Astrocyte of the spinal cord (primary cell): Measurements from ENCODE around the gene EMILIN3.

Source experiments
- DNase-seq: peaks from one replicate; pipeline ENCODE4 v3.0.0; 2011; ENCODE audit warnings: low read depth, low spot score
- H3K4me3 ChIP-seq: 2 replicates; pipeline ENCODE4 v1.5.1; 2011; ENCODE audit warnings: low read depth, mild to moderate bottlenecking, low read length, moderate library complexity
- in situ Hi-C: cut with HindIII; loops from 2 replicates; pipeline ENCODE4 v1.10.0; 2017; ENCODE audit warnings: low sequenced_read_pairs
- TF ChIP-seq, protein P1 (sequence below): IDR thresholded peaks from 2 replicates; pipeline ENCODE4 v1.5.1; 2012; ENCODE audit warnings: low read depth, mild to moderate bottlenecking, low read length, inconsistent platforms

Gene EMILIN3

DNA sequence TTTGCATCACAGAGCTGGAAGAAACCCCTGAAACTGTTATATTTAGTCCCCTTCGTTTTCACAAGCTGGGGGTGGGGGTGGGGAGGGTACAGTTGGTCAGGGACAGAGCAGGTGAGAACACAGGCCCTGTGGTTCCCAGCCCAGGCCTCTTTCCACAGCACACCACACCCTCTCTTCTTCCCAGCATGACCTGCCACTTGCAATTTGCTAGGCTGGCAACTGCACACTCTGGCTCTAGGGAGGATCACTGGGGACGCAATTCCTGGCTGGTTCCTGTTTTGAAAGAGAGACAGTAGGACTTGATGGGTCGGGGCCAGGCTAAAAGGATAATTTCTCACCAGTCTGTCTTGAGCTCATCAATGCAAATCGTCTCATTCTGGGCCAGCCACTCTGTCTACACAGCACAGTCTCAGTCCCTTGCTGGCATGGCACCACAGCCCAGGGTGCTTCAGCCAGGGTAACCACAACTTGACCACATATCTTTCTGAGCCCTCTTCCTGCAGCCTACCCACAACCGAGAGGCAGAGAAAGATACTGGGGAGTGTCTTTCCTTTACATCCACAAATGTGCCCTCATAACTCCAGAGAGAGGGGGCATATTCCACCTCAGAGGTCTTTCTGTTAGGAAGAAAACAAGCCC lies 41.7 kb upstream of the EMILIN3 start:
- TF ChIP-seq, protein P1, sequence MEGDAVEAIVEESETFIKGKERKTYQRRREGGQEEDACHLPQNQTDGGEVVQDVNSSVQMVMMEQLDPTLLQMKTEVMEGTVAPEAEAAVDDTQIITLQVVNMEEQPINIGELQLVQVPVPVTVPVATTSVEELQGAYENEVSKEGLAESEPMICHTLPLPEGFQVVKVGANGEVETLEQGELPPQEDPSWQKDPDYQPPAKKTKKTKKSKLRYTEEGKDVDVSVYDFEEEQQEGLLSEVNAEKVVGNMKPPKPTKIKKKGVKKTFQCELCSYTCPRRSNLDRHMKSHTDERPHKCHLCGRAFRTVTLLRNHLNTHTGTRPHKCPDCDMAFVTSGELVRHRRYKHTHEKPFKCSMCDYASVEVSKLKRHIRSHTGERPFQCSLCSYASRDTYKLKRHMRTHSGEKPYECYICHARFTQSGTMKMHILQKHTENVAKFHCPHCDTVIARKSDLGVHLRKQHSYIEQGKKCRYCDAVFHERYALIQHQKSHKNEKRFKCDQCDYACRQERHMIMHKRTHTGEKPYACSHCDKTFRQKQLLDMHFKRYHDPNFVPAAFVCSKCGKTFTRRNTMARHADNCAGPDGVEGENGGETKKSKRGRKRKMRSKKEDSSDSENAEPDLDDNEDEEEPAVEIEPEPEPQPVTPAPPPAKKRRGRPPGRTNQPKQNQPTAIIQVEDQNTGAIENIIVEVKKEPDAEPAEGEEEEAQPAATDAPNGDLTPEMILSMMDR: no peak
- no peak overlapping the region for H3K4me3 ChIP-seq
- DNase-seq: no peak
- in situ Hi-C loops: no loop called here

DNA sequence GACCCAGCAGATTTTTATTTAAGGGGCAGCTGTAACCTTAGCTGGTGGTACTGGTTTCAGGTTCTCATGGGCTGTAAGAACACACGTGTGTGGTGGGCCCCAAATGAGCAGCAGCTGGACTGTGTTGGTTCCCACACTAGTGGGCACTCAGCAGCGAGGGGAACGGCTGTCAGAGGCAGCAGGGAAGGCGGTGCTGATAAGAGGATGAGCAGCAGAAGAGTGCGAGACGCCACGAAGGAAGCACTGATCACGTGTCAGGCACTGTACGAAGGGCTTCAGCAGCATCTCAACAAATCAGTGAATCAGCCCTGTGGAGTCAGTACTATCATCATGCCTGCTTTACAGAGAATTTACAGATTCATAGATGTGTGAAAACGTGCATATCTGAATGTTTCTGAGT lies 41.0 kb upstream of the EMILIN3 start:
- TF ChIP-seq, protein P1: no peak
- H3K4me3 ChIP-seq: no peak overlapping the region
- in situ Hi-C loops: no loop called here
- no peak for DNase-seq

- in situ Hi-C loops: no loop called here
- TF ChIP-seq, protein P1: no peak
- no peak overlapping the region for H3K4me3 ChIP-seq
- no peak for DNase-seq
Measured at GRCh38 chr20:41406896-41407444, 40.4 kb upstream of the EMILIN3 start.

DNA sequence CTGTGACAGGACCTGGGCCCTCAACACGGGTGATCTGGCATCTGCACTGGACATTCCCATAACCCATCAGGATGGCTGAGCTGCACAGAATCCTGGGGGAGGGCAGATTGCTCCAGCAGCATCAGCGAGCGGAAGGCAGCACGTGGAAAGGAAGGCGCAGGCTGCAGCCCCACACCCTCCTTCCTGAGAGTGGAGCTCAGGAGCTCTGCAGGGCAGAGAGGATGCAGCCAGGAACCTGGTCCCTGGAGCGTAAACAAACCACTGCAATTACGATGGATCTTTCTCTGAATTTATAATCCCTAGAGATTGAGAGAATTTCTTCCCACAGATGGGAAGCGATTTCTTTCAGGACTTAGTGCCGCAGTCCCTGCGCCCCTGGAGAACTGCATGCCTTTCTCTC lies 39.7 kb upstream of the EMILIN3 start:
- no peak for DNase-seq
- no peak overlapping the region for H3K4me3 ChIP-seq
- TF ChIP-seq, protein P1: no peak
- in situ Hi-C loops: no loop called here

GRCh38 chr20:41405436-41405835 lies 38.8 kb upstream of the EMILIN3 start:
- no peak overlapping the region for H3K4me3 ChIP-seq
- no peak for DNase-seq
- in situ Hi-C loops: no loop called here
- TF ChIP-seq, protein P1: no peak

- TF ChIP-seq, protein P1: no peak
- no peak for DNase-seq
- in situ Hi-C loops: no loop called here
- H3K4me3 ChIP-seq: no peak overlapping the region
Measured at GRCh38 chr20:41403604-41404003, 37.0 kb upstream of the EMILIN3 start.
